K562 (cell line): ENCODE results near the gene LRRC70.

Experiments used
- EP300 ChIP-seq: IDR thresholded peaks from 2 replicates; pipeline ENCODE4 v1.6.1; 2012; ENCODE audit warnings: low read length, improper control_type of control experiment
- FOXA1 ChIP-seq: fragments of 450-650 bp; IDR thresholded peaks from 2 replicates; pipeline ENCODE4 v1.6.1; 2016; ENCODE audit warnings: mild to moderate bottlenecking, borderline replicate concordance
- GATAD2A ChIP-seq: fragments of 450-650 bp; IDR thresholded peaks from 2 replicates; pipeline ENCODE4 v1.6.1; 2017
- LEF1 ChIP-seq: fragments of 450-650 bp; IDR thresholded peaks from 2 replicates; pipeline ENCODE4 v1.6.1; 2016; ENCODE audit warnings: mild to moderate bottlenecking
- MXI1 ChIP-seq: IDR thresholded peaks from 2 replicates; pipeline ENCODE4 v1.6.1; 2011; ENCODE audit warnings: low read depth, mild to moderate bottlenecking, improper control_type of control experiment, low read length
- OTX1 ChIP-seq: fragments of 450-650 bp; formaldehyde crosslinking; IDR thresholded peaks from 2 replicates; pipeline ENCODE4 v1.4.0; 2022; ENCODE audit warnings: mild to moderate bottlenecking
- SMAD4 ChIP-seq: fragments of 250-450 bp; sonication (Bioruptor Pico); conservative IDR thresholded peaks from 2 replicates; pipeline ENCODE4 v1.8.0; 2021; ENCODE audit warnings: inconsistent platforms, mild to moderate bottlenecking, moderate library complexity
- SOX6 ChIP-seq: fragments of 450-650 bp; IDR thresholded peaks from 2 replicates; pipeline ENCODE4 v1.6.1; 2014; ENCODE audit warnings: mild to moderate bottlenecking
- ZNF766 ChIP-seq: fragments of 200-800 bp; sonication (Bioruptor generic); conservative IDR thresholded peaks from 2 replicates; pipeline ENCODE4 v1.6.1; 2016; ENCODE audit warnings: missing genetic modification characterization, missing compliant biosample characterization
- TF ChIP-seq, protein P1 (sequence below): sonication (generic); formaldehyde crosslinking; IDR thresholded peaks from 2 replicates; pipeline ENCODE4 v1.8.0; 2022; ENCODE audit warnings: mild to moderate bottlenecking, missing genetic modification reagents, borderline replicate concordance
- TF ChIP-seq, protein P2 (sequence below): fragments of 250-450 bp; sonication (Bioruptor Pico); IDR thresholded peaks from 2 replicates; pipeline ENCODE4 v1.8.0; 2021; ENCODE audit warnings: mild to moderate bottlenecking, moderate library complexity
- TF ChIP-seq, protein P3 (sequence below), 2 experiments: fragments of 450-650 bp; conservative IDR thresholded peaks; 2 replicates each; pipeline ENCODE4 v1.6.1; 2017; ENCODE audit warnings: mild to moderate bottlenecking in 2 of 2, moderate library complexity in 2 of 2

DNA sequence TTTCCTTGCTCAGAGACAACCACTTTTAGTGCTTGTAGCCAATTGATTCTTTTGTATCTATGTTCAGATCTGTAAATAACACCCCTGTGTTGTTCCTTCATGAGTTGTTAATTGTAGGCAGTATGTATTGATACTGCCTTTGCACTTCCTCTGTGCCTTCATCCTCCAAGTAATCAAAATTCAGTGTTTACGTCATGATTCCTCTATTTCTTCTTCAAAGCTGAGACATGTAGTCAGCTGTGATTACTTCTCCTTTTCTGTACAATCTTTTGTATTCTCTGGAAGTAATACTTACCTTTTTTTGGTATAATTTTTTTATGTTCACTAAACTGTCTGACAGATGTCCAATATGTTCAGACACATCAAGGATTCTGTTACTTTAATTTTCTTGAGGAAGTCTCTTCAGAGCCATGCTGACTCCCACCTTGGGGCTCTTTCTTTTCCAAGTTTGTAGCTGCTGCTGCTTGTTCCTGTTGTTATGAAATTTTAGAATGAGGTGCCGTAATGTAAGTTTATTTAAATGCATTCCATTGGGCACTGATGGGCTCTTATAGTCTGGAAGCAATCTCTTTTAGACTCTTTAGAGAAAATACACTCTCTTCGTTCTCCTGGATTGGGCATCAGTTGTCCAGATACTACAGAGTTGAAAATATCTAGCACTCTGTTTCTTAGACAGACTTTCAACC lies 30.5 kb upstream of the LRRC70 start:
- TF ChIP-seq, protein P1, sequence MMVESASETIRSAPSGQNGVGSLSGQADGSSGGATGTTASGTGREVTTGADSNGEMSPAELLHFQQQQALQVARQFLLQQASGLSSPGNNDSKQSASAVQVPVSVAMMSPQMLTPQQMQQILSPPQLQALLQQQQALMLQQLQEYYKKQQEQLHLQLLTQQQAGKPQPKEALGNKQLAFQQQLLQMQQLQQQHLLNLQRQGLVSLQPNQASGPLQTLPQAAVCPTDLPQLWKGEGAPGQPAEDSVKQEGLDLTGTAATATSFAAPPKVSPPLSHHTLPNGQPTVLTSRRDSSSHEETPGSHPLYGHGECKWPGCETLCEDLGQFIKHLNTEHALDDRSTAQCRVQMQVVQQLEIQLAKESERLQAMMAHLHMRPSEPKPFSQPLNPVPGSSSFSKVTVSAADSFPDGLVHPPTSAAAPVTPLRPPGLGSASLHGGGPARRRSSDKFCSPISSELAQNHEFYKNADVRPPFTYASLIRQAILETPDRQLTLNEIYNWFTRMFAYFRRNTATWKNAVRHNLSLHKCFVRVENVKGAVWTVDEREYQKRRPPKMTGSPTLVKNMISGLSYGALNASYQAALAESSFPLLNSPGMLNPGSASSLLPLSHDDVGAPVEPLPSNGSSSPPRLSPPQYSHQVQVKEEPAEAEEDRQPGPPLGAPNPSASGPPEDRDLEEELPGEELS (CRISPR knock-in tag), result no peak
- TF ChIP-seq OTX1 (CRISPR knock-in tag), result no peak
- TF ChIP-seq EP300, result no peak
- no peak for TF ChIP-seq SMAD4 (CRISPR knock-in tag)
- no peak for TF ChIP-seq MXI1
- no peak for TF ChIP-seq FOXA1
- TF ChIP-seq LEF1, result no peak
- no peak for TF ChIP-seq SOX6
- TF ChIP-seq, protein P2, sequence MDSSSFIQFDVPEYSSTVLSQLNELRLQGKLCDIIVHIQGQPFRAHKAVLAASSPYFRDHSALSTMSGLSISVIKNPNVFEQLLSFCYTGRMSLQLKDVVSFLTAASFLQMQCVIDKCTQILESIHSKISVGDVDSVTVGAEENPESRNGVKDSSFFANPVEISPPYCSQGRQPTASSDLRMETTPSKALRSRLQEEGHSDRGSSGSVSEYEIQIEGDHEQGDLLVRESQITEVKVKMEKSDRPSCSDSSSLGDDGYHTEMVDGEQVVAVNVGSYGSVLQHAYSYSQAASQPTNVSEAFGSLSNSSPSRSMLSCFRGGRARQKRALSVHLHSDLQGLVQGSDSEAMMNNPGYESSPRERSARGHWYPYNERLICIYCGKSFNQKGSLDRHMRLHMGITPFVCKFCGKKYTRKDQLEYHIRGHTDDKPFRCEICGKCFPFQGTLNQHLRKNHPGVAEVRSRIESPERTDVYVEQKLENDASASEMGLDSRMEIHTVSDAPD (CRISPR knock-in tag), result no peak
- no peak for TF ChIP-seq ZNF766
- TF ChIP-seq, protein P3, sequence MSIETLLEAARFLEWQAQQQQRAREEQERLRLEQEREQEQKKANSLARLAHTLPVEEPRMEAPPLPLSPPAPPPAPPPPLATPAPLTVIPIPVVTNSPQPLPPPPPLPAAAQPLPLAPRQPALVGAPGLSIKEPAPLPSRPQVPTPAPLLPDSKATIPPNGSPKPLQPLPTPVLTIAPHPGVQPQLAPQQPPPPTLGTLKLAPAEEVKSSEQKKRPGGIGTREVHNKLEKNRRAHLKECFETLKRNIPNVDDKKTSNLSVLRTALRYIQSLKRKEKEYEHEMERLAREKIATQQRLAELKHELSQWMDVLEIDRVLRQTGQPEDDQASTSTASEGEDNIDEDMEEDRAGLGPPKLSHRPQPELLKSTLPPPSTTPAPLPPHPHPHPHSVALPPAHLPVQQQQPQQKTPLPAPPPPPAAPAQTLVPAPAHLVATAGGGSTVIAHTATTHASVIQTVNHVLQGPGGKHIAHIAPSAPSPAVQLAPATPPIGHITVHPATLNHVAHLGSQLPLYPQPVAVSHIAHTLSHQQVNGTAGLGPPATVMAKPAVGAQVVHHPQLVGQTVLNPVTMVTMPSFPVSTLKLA (conservative IDR thresholded peaks at IDR 0.05), result no peak
- no peak for TF ChIP-seq GATAD2A
